Measurements from ENCODE around the gene HDAC5.
"Not testable (repeated sequence)": the region's sequence is repeated elsewhere in the genome, so short reads cannot be mapped to it uniquely, and the experiment has no call there.

The HDAC5 gene

GRCh38 chr17:44123356-44124117 is at the start of gene HDAC5:
Gene HDAC5 (minus strand): TSS chr17:44123641. CDS start chr17:44117515, 6,126 bp downstream.
- peak; percentile 94 to 96 for DNase-seq

DNA sequence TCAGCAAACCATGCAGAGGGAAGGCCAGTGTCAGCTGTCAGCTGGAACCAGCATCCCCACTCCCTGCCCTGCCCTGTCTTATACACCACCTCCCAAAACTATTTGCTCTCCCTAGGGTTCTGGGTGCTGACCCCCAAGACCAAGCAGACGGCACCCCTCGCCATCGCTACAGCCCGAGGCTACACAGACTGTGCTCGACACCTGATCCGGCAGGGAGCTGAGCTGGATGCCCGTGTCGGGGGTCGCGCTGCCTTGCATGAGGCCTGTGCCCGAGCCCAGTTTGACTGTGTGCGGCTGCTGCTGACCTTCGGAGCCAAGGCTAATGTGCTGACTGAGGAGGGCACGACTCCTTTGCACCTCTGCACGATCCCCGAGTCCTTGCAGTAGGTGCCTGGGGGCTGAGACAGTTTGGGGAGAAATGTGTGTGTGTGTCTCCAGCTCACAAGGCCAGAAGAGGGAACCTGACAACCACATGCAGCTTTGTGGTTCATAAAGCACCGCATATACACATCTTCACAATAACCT is 48.6 kb upstream of the HDAC5 start:
- no peak for DNase-seq

DNA sequence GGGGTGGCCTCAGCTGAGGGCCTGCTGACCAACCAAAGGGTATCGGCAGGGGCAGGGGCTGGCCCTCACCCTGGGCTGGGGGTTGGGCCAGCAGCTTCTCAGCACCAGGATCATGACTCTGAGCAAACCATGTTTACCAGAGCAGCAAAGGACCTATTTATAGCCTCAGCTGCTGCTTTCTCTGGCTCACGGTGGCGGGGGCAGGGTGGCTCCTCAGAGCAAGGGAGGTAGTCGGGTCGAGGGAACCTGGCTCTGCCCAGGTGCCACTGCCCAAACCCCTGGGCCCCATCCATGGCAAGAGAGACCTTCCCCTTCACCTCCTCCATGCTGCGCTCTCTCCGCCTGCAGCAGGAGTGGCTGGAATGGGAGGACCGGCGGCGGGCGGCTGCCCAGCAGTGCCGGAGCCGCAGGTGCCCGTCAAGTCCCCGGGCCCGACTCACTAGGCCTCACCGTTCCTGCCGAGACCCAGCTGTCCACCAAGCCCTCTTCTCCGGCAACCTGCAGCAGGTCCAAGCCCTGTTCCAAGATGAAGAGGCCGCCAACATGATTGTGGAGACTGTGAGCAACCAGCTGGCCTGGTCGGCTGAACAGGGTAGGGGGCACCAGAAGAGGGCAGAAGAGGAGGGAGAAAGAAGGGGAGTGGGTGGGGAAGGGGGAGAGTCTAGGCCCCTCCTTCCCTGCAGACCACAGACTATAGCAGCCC is 47.2 kb upstream of the HDAC5 start, which contains the start of gene ASB16:
ASB16 (plus strand) TSS at position 206 of the 703 bp plus-strand sequence; CDS start at position 292, 86 bp downstream.
- no peak for DNase-seq

GRCh38 chr17:44170135-44170498 is 46.7 kb upstream of the HDAC5 start:
- DNase-seq = no peak

GRCh38 chr17:44167181-44167861 is 43.9 kb upstream of the HDAC5 start:
- DNase-seq = no peak

DNA sequence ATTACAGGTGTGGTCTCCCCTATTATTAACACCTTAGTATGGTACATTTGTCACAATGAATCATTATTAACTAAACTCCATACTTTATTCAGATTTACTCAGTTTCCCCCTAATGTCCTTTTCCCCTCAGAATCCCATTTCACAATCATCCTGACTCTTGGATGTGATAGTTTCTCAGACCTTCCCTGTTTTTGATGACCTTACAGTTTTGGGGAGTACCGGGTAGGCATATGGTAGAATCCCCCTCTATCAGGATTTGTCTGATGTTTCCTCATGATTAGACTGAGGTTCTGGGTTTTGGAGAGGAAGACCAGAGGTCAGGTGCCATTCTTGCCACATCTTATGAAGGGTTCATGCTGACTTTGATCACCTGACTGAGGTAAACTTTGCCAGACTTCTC is 41.0 kb upstream of the HDAC5 start:
- DNase-seq = no peak

GRCh38 chr17:44159519-44160210 is 36.2 kb upstream of the HDAC5 start:
- no peak for DNase-seq

GRCh38 chr17:44155488-44155887 is 32.0 kb upstream of the HDAC5 start:
- DNase-seq = no peak

DNA sequence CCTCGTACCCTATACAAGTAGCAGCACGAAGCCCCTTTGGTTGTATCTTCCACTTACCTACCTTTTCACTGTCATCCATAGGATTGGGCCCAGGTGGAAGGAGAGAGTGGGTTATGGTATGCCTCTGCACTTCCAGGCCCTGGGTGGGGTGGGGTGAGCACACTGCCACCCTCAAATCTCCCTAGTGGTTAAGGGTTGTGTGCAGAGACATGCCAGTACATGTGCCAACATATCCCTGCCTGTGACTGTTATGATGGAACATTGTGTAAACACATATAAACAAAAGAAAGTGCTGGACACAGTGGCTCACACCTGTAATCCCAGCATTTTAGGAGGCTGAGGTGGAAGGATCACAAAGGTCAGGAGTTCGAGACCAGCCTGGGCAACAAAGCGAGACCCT is 29.4 kb upstream of the HDAC5 start:
- DNase-seq = no peak

GRCh38 chr17:44149750-44150329 is 26.4 kb upstream of the HDAC5 start:
- DNase-seq = no peak

- DNase-seq = not testable (repeated sequence)
These were observed 25.6 kb upstream of the HDAC5 start for GRCh38 chr17:44149066-44149465.

DNA sequence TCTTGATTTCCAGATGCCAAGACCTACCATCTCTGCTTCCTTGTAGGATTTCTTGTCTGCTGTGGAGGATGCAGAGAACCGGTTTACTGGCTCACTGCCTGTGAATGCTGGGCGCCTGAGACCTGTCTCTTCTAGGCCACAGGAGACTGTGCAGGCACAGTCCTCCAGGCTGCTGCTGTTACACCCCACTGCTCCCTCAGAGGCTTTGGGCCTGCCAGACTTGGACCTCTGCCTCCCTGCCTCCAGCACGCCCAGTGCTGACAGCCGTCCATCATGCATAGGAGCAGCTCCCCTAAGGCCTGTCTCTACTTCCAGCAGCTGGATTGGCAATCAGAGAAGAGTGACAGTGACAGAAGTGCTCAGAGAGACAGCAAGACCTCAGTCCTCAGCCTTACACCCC is 24.4 kb upstream of the HDAC5 start:
- DNase-seq = no peak

DNA sequence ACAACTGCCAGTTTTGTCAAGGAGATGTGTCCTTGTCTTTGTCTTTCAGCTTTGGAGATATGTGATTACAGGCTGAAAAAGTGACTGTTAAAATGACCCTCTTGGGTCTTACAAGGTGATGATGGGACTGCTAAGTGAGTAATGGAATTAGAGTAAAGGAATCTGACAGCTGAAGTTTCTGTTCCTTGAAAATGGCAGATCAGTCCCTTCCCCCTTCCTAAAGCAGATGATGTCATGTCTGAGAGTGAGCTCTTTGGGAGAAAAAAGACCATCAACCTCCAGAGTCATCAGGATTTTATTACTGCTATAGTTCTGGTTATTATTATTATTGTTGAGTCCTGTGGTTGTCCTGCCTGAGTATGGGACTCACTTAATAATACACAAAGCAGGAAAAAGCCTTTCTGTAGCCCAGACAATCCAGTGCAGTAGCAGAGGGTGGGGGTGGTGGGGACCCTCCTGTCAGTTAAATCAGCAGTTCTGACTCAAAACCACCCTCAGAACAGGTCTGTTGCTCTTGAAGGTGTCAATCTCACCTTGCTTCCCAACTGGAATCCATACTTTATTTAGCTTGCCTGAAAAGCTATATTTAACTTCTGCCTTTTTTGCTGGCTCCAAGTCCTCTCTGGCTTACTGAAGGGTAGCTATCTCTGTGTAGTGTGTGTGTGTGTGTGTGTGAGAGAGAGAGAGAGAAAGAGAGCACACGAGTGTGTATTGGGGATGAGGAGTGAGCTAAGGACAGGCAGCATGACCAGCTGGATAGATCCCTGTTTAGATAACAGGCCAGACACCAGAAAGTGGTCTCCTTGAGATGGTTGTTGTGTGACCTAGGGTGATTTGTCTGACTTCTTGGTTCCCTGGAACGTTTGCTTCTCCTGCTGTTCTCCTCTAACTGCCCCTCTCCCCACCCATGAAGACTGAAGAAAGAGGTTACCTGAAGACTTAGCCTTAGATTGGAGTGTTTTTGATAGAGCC is 23.2 kb upstream of the HDAC5 start:
- no peak for DNase-seq

- no peak for DNase-seq
These were observed 21.7 kb upstream of the HDAC5 start for GRCh38 chr17:44144966-44145739.

- DNase-seq = not testable (repeated sequence)
These were observed 20.5 kb upstream of the HDAC5 start for GRCh38 chr17:44143921-44144320.

DNA sequence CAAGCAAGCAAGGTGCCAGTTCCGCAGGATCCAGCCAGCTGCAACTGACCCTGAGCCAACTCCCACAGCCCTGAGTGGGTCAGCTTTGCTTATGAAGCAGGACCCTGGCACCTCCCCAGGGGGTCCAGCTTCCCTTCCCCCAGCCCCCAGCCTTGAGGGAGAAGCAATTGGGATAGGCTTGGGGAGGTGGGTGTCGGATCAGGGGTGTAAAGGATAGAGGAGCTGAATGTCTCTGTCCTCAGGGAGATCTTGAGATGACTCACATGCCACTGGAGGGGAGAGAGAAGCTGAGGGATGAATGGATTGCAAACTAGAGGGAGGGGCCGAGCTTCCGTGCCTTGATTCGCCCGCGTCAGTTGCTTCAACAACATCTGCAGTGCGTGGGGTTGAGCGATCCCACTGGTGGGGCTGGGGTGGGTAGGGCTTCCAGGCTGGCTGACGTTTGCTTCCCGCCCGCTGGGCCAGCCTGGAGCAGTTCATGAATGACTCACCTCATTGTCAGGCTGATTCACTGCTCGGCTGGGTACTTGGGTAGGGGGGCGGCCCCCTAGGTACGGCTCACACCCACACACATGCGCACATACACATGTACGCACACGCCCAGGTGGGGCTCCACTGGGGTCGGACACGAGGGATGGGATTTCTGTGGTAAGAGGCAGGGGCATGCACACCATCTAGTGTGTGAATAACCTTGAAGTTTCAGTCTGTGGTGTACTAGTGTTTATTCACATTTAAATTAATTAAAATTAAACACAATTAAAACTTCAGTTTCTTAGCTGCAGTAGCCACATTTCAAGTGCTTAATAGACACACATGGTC is 14.7 kb upstream of the HDAC5 start:
- peak; percentile 38 to 78 for DNase-seq

GRCh38 chr17:44134752-44135568 is 11.5 kb upstream of the HDAC5 start:
- no peak for DNase-seq

DNA sequence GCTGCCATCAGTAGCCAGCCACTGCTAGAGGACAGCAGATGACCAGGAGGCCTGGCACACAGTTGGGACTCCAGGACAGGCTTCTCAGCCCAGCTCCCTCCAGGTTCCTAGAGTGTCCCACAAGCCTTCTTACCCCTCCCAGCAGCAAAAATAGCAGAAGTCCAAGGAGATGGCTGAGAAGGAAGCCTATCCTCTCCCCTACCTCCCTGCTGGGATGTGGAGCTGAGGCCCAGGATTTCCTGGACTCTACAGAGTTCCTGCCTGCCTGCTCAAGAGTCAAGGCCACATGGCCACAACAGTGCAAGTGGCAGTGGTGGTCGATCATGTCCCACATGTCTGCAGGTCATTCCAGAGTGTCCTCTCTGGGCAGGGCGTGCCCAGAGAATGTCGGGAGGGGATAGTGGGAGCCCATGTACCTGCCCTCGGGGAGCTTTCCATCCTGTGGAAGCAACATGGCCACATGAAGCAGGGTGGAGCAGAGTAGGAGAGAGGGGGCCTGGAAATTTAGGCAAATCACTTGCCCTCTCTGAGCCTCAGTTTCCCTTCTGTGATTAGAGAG is 10.6 kb upstream of the HDAC5 start:
- no peak for DNase-seq

Measured in bone marrow (tissue), 2 donors.